ENCODE results near the gene GOLGA6B. TPM values are rescaled to one million over a fixed set of nuclear protein-coding genes. Genes with fewer than 3 reads are reported as not detected.
"Not testable (repeated sequence)": the region's sequence is repeated elsewhere in the genome, so short reads cannot be mapped to it uniquely, and the experiment has no call there.

The GOLGA6B gene
- total RNA-seq, 2 experiments from 2014 or later = not detected

DNA sequence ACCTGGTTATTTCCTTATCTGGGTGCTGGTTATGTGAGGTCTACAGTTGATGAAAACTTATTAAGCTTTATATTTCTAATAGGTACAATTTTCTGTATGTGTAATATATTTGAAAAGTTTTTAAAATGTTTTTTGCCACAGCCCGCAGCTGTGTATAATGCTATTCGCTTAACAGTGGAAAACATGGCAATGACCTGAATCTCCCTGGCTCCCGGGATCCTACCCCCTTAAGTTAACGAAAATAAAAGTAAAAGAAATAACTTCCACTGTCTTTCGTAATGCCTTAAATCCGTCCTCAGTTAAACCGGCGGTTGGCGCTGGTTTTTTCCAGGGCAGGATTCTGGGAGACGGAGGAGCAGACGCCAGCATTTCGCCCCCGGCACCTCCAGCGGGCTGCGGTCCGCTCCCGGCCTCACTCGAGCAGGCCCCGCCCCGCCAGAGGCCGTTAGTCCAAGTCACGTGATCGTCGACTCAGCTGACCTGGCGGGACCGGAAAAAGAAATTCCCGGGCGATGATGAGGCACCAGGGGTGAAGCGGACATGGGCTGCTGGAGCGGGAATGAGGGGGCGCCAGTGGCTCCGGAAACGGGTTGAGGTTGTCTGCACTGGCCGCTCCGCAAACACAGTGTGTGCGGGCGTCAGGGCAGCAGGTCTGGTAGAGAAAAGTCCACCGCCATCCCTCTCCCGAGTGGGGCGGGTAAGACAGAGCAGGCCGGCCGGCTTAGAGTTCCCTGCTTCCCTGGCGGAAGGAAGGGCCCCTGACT, 17.8 kb upstream of the GOLGA6B start:
- DNase-seq = peak; percentile 82
- H3K4me1 Mint-ChIP-seq, H3K9me3 Mint-ChIP-seq, H3K36me3 Mint-ChIP-seq, H3K27ac Mint-ChIP-seq, POLR2A ChIA-PET, H3K27me3 Mint-ChIP-seq: not testable (repeated sequence)
- ATAC-seq (ENCODE audit: low read depth) = peak; percentile 67
- H3K4me3 Mint-ChIP-seq = peak overlapping the region; percentile 51

DNA sequence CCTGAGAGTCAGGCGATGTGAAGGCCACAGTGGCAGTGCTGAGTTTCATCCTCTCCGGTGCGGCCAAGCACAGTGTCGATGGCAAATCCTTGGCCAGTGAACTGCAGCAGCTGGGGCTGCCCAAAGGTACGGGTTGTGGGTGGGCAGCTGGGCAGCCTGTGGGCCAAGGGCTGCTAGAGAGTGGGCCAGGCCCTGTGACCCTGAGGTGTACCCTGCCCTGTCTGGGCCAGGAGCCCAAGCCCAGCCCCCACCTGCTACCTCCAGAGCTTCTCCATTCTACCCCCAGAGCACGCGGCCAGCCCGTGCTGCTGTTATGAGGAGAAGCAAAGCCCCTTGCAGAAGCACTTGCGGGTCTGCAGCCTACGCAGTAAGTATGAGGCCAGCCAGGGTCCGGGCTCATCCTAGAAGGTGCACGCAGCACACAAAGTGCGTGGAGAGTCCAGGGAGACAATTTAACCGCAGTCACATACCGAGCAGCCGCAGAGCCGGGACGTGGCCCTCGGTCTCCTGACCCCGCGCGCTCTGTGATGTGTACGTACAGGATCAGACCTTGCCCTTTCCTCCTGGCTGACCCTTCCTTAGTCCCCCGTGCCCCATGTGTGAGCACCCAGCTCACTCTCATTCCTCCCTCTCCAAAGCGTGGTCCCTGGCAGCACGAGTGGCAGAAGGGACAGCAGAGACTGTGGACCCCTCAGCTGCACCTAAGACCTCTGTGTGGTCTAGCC, 14.6 kb upstream of the GOLGA6B start:
- ATAC-seq (ENCODE audit: low read depth); H3K9me3 Mint-ChIP-seq; DNase-seq; H3K27ac Mint-ChIP-seq; H3K27me3 Mint-ChIP-seq; POLR2A ChIA-PET; H3K4me3 Mint-ChIP-seq; H3K36me3 Mint-ChIP-seq; H3K4me1 Mint-ChIP-seq: not testable (repeated sequence)

DNA sequence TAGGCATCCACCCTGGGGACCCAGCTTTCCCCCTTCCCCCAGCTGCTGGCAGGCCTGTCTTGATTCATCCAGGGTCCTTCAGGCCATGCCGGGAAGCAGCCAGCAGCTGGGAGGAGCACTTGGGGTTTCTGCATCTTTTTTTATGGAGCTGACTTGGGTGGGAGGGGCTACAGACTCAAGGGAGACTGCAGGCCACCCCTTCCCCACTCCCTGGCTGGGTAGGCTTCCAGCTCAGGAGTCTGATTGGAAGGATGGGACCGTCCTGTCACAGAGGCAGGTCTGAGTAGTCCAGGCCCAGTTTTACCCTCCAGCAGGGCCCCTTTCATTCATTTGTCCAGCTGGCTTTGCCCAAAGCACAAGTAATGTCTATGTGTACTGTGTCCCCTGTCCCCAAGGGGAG, 12.2 kb upstream of the GOLGA6B start:
- H3K4me3 Mint-ChIP-seq; H3K27me3 Mint-ChIP-seq; H3K36me3 Mint-ChIP-seq; POLR2A ChIA-PET; H3K4me1 Mint-ChIP-seq; H3K9me3 Mint-ChIP-seq; DNase-seq; ATAC-seq (ENCODE audit: low read depth); H3K27ac Mint-ChIP-seq: not testable (repeated sequence)

DNA sequence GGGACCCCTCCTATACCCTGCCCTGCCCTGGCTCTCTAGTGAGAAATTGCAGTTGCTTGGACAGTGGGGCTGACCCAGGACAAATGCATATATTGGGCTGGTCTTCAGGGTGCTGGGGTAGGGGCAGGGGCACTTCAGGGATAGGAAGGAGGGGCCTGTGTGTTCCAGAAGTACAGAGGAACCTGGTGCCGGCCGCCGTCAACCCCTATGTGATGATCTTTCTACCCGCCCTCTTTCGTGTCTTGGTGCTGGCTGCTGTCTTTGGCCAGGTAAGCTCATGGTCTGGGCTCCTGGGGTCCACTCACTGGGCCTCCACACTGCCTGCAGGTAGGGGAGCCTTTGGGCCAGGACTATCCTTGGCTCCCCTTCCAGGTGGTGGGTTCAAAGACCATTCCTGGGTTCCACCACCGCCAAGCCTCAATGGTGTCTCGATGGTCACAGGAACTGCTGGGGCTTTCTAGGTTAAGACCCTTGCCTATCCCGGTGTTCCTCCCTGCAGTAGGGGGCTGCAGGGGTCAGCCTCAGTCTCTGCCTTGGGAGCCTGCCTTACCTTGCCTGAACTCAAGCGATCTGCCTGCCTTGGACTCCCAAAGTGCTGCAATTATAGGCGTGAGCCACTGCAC, 5.8 kb upstream of the GOLGA6B start:
- POLR2A ChIA-PET = not testable (repeated sequence)

DNA sequence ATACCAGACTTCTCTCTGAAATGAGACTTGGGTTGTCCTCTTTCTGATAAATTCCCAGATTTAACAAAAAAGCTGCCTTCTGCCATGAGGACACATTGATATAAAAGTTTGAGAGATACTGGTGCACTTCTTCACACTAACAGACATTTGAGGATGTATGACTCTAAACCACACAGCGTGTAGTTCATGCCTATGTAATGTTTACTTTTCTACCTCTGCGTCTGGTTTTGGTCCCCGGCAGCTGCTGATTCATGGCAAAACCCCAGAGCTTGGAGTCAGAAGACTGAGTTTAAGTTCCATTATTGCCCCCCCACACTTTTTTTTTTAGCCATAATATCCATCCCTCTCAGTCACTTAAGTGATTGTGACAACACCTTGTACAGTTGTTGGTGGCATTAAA, 1.5 kb downstream of the GOLGA6B start:
- H3K27ac Mint-ChIP-seq; H3K27me3 Mint-ChIP-seq; H3K9me3 Mint-ChIP-seq; DNase-seq; H3K36me3 Mint-ChIP-seq; POLR2A ChIA-PET; ATAC-seq (ENCODE audit: low read depth); H3K4me3 Mint-ChIP-seq; H3K4me1 Mint-ChIP-seq: not testable (repeated sequence)

More for the DNA sequence above, 5.8 kb upstream of the GOLGA6B start:
- H3K27ac Mint-ChIP-seq; H3K4me3 Mint-ChIP-seq; ATAC-seq (ENCODE audit: low read depth); H3K36me3 Mint-ChIP-seq; DNase-seq; H3K9me3 Mint-ChIP-seq; H3K27me3 Mint-ChIP-seq; H3K4me1 Mint-ChIP-seq: not testable (repeated sequence)

DNA sequence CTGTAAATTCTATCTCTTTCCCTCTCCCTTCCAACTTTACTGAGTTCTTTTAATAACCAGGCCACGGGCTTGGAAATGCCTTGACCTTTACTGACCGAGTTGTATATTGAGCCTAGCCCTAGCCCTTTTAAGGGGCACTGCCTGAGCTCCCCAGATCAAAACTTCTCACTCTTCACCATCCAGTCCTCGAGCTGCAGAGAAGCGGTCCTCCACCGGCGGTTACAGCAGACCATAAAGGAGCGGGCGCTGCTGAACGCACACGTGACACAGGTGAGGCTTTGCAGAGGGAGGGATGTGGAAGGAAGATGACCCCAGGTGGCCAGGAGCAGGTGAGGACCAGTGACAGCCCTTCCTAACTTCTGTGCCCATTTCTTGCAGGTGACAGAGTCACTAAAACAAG, 6.6 kb downstream of the GOLGA6B start:
- POLR2A ChIA-PET = not testable (repeated sequence)

DNA sequence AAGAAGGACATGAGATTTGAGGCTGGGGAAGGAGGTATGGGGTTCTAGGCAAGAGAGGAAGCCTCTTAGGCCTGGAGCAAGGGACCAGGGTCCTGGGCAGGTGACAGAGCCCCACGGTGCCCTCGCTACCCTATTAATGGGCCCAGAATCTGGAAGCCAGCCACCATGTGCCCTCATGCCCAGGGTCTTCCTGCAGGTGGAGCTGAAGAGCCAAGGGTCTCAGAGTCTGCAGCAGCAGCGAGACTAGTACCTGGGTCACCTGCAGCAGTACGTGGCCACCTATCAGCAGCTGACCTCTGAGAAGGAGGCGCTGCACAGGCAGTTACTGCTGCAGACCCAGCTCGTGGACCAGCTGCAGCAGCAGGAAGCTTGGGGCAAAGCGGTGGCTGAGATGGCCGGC, 9.4 kb downstream of the GOLGA6B start:
- H3K9me3 Mint-ChIP-seq; H3K4me3 Mint-ChIP-seq; H3K27me3 Mint-ChIP-seq; H3K27ac Mint-ChIP-seq; H3K36me3 Mint-ChIP-seq; H3K4me1 Mint-ChIP-seq; ATAC-seq (ENCODE audit: low read depth); DNase-seq; POLR2A ChIA-PET: not testable (repeated sequence)

More for the DNA sequence above, 6.6 kb downstream of the GOLGA6B start:
- H3K27ac Mint-ChIP-seq; DNase-seq; H3K4me1 Mint-ChIP-seq; ATAC-seq (ENCODE audit: low read depth); H3K4me3 Mint-ChIP-seq; H3K9me3 Mint-ChIP-seq; H3K27me3 Mint-ChIP-seq; H3K36me3 Mint-ChIP-seq: not testable (repeated sequence)

DNA sequence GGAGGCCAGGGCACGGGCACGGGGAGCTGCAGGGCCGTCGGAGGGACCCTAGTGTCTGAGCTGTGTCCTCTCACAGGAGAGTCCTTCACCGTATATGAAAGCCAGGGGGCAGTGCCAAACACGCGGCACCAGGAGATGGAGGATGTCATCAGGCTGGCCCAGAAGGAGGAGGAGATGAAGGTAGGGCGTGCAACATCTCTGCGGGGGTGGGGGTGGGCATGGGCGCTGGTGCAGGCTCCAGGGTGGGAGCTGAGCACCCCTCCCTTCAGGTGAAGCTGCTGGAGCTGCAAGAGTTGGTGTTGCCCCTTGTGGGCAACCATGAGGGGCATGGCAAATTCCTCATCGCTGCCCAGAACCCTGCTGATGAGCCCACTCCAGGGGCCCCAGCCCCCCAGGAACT, 11.2 kb downstream of the GOLGA6B start:
- H3K27me3 Mint-ChIP-seq; H3K27ac Mint-ChIP-seq; H3K9me3 Mint-ChIP-seq; ATAC-seq (ENCODE audit: low read depth); DNase-seq; H3K4me3 Mint-ChIP-seq; H3K36me3 Mint-ChIP-seq; H3K4me1 Mint-ChIP-seq; POLR2A ChIA-PET: not testable (repeated sequence)

DNA sequence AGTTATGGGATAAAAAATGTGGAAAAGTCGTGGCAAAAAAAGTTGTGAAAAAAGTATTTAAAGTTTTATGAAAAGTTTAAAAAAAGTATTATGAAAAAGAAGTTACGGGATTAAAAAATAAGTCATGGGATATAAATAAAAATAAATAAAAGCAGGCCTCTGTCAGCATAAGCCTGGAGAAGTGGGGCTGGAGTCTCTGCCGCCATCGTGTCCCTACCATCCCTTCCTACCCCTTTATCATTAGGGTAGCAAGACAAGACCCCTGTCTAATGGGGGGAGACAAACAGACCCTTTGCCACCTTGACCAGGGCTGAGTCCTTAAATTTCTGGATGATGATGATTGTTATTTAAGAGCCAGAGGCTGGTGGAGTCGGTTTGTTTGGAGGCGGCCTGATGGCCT, 15.3 kb downstream of the GOLGA6B start:
- ATAC-seq (ENCODE audit: low read depth); DNase-seq; POLR2A ChIA-PET; H3K4me1 Mint-ChIP-seq; H3K27ac Mint-ChIP-seq; H3K9me3 Mint-ChIP-seq; H3K36me3 Mint-ChIP-seq; H3K4me3 Mint-ChIP-seq: not testable (repeated sequence)
- H3K27me3 Mint-ChIP-seq = peaks cover 18% of the 10 kb centered on the region

DNA sequence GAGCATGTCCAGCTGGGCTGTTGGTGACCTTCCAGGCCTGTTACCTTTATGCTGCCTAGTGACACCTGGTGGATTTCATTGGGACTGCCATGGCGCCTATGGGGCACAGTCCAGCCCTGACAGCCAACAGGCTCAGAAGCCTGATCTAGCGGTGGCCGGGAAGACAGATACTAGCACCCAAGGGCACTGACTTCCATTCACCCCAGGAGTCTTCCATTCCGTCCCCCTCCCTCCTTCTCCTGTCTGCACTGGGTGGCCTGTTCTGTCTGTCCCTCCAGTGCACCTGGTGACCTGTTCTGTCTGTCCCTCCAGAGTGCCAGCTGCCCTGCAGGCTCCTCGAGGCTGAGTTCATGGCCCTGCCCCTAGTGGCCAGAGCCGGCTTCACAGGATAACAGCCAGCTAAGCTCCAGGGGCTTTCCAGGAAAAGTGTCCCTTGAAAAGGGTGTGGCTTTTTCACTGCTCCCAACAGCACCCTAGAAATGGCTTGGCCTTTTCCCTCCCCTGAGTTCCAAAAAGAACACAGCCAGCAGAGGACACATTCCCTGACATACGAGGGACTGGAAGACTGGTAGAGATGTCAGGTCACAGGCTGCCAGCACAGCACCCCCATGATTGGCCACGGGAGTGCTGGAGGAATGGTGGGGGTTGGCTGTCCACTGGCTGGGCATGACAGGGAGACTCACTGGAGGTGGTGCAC, 16.3 kb downstream of the GOLGA6B start:
- H3K36me3 Mint-ChIP-seq, H3K4me1 Mint-ChIP-seq, POLR2A ChIA-PET, H3K27ac Mint-ChIP-seq, H3K9me3 Mint-ChIP-seq: not testable (repeated sequence)
- ATAC-seq (ENCODE audit: low read depth) (peak; percentile 94), DNase-seq (peak; percentile 77)
- peak overlapping the region; percentile 87 for H3K4me3 Mint-ChIP-seq
- peaks cover 20% of the 10 kb centered on the region for H3K27me3 Mint-ChIP-seq

DNA sequence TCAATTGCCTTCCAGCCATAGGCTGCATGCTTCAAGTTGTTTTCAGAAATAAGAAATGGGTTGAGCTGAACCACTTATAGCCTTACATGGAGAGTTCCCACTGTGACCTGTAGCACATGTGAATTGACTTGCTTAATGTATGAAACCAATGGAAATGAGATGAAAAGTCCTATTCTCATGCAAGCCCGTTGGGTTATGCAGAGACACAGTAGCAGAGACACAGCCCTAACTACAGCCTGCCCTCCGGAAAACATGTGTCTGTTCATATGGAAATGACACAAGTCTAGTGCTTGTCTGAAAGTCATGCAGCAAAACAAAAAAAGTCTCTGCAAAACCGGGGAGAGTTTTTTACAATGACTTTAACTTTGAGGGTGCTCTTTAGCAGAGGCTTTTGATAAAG, 17.0 kb downstream of the GOLGA6B start:
- H3K27me3 Mint-ChIP-seq = peaks cover 20% of the 10 kb centered on the region
- ATAC-seq (ENCODE audit: low read depth) = no peak
- no peaks in the 10 kb centered on the region for H3K9me3 Mint-ChIP-seq
- H3K4me3 Mint-ChIP-seq = no peak overlapping the region
- no peak overlapping the region for H3K27ac Mint-ChIP-seq
- no peaks in the 10 kb centered on the region for H3K36me3 Mint-ChIP-seq
- peaks cover 6% of the 10 kb centered on the region for H3K4me1 Mint-ChIP-seq
- POLR2A ChIA-PET = no interaction called here
- no peak for DNase-seq

DNA sequence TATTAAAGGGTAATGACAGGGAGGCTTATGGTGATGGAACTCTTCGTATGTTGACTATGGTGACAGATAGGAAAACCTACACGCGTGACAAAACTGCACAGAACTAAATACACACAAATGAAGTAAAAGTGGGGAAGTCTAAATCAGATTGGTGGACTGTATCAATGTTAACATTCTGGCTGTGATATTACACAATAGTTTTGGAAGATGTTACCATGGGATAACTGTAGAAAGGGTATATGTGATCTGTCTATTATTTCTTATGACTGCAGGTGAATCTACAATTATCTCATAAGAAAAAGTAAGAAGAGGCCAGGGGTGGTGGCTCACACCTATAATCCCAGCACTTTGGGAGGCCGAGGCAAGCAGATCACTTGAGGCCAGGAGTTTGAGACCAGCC, 22.3 kb downstream of the GOLGA6B start:
- no peaks in the 10 kb centered on the region for H3K36me3 Mint-ChIP-seq
- no peak overlapping the region for H3K27ac Mint-ChIP-seq
- H3K4me1 Mint-ChIP-seq = no peaks in the 10 kb centered on the region
- DNase-seq (no peak), ATAC-seq (ENCODE audit: low read depth) (no peak)
- H3K9me3 Mint-ChIP-seq = no peaks in the 10 kb centered on the region
- peaks cover 52% of the 10 kb centered on the region for H3K27me3 Mint-ChIP-seq
- POLR2A ChIA-PET = no interaction called here
- no peak overlapping the region for H3K4me3 Mint-ChIP-seq

DNA sequence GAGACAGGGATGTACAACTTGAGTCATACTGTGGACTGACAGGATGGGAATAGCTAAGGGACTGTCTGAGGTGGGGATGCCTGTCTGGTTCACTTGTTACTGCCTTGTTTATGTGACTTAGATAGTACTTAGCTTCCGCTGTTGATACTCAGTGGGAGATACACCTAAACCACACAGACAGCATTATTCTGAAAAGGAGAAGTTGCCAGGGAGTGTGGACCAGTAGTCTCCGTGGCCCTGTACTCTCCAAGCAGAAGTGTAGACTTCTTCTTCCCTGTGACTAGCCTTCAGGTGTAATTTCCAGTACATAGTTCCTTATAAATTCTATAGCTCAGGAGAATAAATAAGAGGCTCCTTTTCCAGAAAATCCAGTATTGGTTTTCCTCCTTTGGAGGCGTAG, 26.4 kb downstream of the GOLGA6B start:
- POLR2A ChIA-PET = no interaction called here
- Mint-ChIP-seq H3K27me3 (peaks cover 41% of the 10 kb centered on the region), H3K9me3 (no peaks in the 10 kb centered on the region), H3K4me1 (peaks cover 5% of the 10 kb centered on the region), H3K4me3 (no peak overlapping the region), H3K36me3 (no peaks in the 10 kb centered on the region), H3K27ac (no peak overlapping the region)
- DNase-seq = no peak
- ATAC-seq (ENCODE audit: low read depth) = no peak
